Immature natural killer cell (primary cell): Measurements from ENCODE around the gene SSU72. TPM values are rescaled to one million over a fixed set of nuclear protein-coding genes. Genes with fewer than 3 reads are reported as not detected.
"Not testable (repeated sequence)": the region's sequence is repeated elsewhere in the genome, so short reads cannot be mapped to it uniquely, and the experiment has no call there.

Source experiments
- DNase-seq, 3 donors: peaks; one replicate each; pipeline ENCODE4 v3.0.0; 2022; ENCODE audit warnings: mixed read lengths in 1 of 3
- H3K27ac Mint-ChIP-seq, 6 donors: one replicate each; pipeline ENCODE4 v1.8.0; 2020; ENCODE audit warnings: mixed read lengths in 6 of 6, mild to moderate bottlenecking in 5 of 6, inconsistent platforms in 4 of 6, moderate library complexity in 3 of 6
- H3K27me3 Mint-ChIP-seq, 3 donors: one replicate each; pipeline ENCODE4 v1.8.0; 2020 to 2021; ENCODE audit warnings: low read depth in 3 of 3, mild to moderate bottlenecking in 3 of 3, mixed read lengths in 3 of 3, moderate library complexity in 3 of 3, inconsistent platforms in 1 of 3
- H3K36me3 Mint-ChIP-seq, 3 donors: one replicate each; pipeline ENCODE4 v1.8.0; 2020; ENCODE audit warnings: mixed read lengths in 3 of 3, inconsistent platforms in 2 of 3, mild to moderate bottlenecking in 2 of 3
- H3K4me1 Mint-ChIP-seq, 2 donors: one replicate each; pipeline ENCODE4 v1.8.0; 2020; ENCODE audit warnings: inconsistent platforms in 2 of 2, mild to moderate bottlenecking in 2 of 2, mixed read lengths in 2 of 2, moderate library complexity in 1 of 2
- H3K4me3 Mint-ChIP-seq, 5 donors: one replicate each; pipeline ENCODE4 v1.8.0; 2020; ENCODE audit warnings: mild to moderate bottlenecking in 5 of 5, mixed read lengths in 5 of 5, inconsistent platforms in 3 of 5, moderate library complexity in 3 of 5
- H3K9me3 Mint-ChIP-seq, 6 donors: one replicate each; pipeline ENCODE4 v1.8.0; 2020; ENCODE audit warnings: mild to moderate bottlenecking in 6 of 6, mixed read lengths in 6 of 6, inconsistent platforms in 4 of 6, moderate library complexity in 3 of 6
- polyA plus RNA-seq, 3 donors: library from polyadenylated mRNA; unstranded; fragments of 300-500 nt; fragmentation: Illumina TruSeq; gene quantifications; one replicate each; pipeline ENCODE4 v1.2.3, GENCODE V29; 2021

SSU72 gene
- polyA plus RNA-seq, 3 donors from 2014 or later, result 159 to 241 (median 160) TPM

DNA sequence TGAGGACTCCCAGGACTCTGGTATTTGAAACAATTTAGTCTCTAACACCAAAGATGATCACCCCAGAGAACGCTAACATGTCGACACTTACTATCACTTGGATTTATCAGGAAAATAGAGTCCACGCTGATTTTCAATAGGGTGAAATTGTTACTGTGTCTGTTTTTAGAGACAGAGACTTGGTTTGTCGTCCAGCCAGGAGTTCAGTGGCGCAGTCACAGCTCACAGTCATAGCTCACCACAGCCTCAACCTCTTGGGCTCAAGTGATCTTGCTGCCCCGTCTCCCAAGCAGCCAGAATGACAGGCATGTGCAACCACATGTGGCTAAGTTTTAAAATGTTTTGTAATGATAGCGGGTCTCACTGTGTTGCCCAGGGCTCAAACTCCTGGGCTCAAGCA, 5.3 kb downstream of the SSU72 start:
- H3K36me3 Mint-ChIP-seq, result peaks cover 4 to 12% (median 12%) of the 10 kb centered on the region in 3 donors
- peak overlapping the region in 1 of 5 donors; percentile 2 for H3K4me3 Mint-ChIP-seq
- peaks cover 58 to 63% of the 10 kb centered on the region in 2 donors for H3K4me1 Mint-ChIP-seq
- DNase-seq, result no peak
- peak overlapping the region; percentile 22 to 76 (median 63) for H3K27ac Mint-ChIP-seq
- H3K27me3 Mint-ChIP-seq, result peaks cover 8 to 19% (median 17%) of the 10 kb centered on the region in 3 donors
- H3K9me3 Mint-ChIP-seq, result no peaks in the 10 kb centered on the region

DNA sequence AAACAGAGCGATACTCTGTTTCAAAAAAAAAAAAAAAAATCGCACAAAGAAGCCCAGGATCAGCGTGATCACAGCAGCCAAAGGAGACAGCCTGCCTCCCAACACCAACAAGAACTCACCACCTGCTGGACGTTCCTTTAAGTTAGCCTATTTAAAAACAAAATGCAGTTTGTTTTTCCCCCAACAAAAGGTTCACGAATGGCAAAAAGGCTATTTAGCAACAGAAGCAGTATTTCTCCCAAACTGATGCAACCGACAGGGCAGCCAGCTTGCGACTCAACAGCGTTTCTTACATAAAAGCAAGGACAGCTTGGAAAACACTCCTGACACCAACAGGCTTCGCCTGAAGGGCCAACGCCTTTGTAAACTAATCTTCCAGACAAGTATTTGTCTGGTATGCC, 6.8 kb downstream of the SSU72 start:
- peaks cover 11 to 21% (median 17%) of the 10 kb centered on the region in 3 donors for H3K36me3 Mint-ChIP-seq
- no peak for DNase-seq
- peak overlapping the region in 4 of 6 donors; percentile 24 to 86 (median 59) for H3K27ac Mint-ChIP-seq
- no peaks in the 10 kb centered on the region for H3K9me3 Mint-ChIP-seq
- no peak overlapping the region for H3K4me3 Mint-ChIP-seq
- peaks cover 0 to 13% (median 11%) of the 10 kb centered on the region in 3 donors for H3K27me3 Mint-ChIP-seq
- peaks cover 57 to 61% of the 10 kb centered on the region in 2 donors for H3K4me1 Mint-ChIP-seq

GRCh38 chr1:1567152-1567875, 7.3 kb downstream of the SSU72 start:
- H3K4me1 Mint-ChIP-seq, result peaks cover 54 to 61% of the 10 kb centered on the region in 2 donors
- peaks cover 11 to 21% (median 17%) of the 10 kb centered on the region in 3 donors for H3K36me3 Mint-ChIP-seq
- H3K27me3 Mint-ChIP-seq, result peaks cover 0 to 13% (median 11%) of the 10 kb centered on the region in 3 donors
- peak overlapping the region in 3 of 5 donors; percentile 6 to 59 (median 41) for H3K4me3 Mint-ChIP-seq
- H3K27ac Mint-ChIP-seq, result peak overlapping the region; percentile 65 to 86 (median 78)
- H3K9me3 Mint-ChIP-seq, result no peaks in the 10 kb centered on the region
- DNase-seq, result no peak

GRCh38 chr1:1565340-1565739, 9.3 kb downstream of the SSU72 start:
- DNase-seq, result no peak
- no peaks in the 10 kb centered on the region for H3K9me3 Mint-ChIP-seq
- H3K4me3 Mint-ChIP-seq, result no peak overlapping the region
- peaks cover 0 to 16% (median 3%) of the 10 kb centered on the region in 3 donors for H3K27me3 Mint-ChIP-seq
- H3K27ac Mint-ChIP-seq, result peak overlapping the region in 1 of 6 donors; percentile 29
- peaks cover 11 to 22% (median 17%) of the 10 kb centered on the region in 3 donors for H3K36me3 Mint-ChIP-seq
- peaks cover 46 to 56% of the 10 kb centered on the region in 2 donors for H3K4me1 Mint-ChIP-seq

GRCh38 chr1:1564268-1564667, 10.4 kb downstream of the SSU72 start:
- peaks cover 37 to 45% of the 10 kb centered on the region in 2 donors for H3K4me1 Mint-ChIP-seq
- H3K27me3 Mint-ChIP-seq, result peaks cover 0 to 16% (median 0%) of the 10 kb centered on the region in 3 donors
- no peak for DNase-seq
- H3K27ac Mint-ChIP-seq, result peak overlapping the region in 1 of 6 donors; percentile 19
- H3K4me3 Mint-ChIP-seq, result no peak overlapping the region
- H3K36me3 Mint-ChIP-seq, result peaks cover 11 to 21% (median 17%) of the 10 kb centered on the region in 3 donors
- H3K9me3 Mint-ChIP-seq, result no peaks in the 10 kb centered on the region

GRCh38 chr1:1563688-1564087, 11.0 kb downstream of the SSU72 start:
- H3K27ac Mint-ChIP-seq, result no peak overlapping the region

DNA sequence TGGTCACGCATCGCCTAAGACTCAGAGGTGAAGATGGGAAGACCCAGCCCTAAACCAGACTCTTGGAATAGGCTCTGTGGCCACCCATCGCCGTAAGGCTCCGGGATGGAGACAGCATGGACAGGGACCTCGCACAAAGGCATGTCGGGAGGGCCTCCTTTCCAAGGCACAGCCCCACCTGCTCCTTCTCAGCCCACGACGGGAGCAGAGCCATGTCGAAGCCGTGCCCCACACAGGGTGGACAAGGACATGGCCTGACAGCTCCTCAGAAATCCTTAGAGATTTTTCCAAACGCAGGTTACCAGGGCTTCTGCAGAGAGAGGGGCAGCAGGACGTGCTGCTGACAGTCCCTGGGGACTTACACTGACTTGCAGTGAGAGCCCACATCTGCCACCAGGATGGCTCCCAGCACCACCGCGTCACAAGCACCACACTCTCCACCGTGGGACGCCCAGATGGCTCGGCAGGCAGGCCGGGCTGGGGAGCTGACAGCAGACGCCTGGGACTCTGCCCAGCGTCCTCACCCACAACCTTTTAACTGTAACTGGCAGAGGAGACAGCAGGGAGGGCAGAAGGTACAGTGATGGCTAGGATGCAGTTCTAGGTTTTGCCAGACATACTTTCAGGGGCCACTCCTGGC, 12.0 kb downstream of the SSU72 start:
- Mint-ChIP-seq H3K4me1 (peaks cover 37% of the 10 kb centered on the region in 2 donors), H3K4me3 (no peak overlapping the region), H3K36me3 (peaks cover 11 to 21% (median 17%) of the 10 kb centered on the region in 3 donors), H3K27ac (no peak overlapping the region), H3K9me3 (no peaks in the 10 kb centered on the region), H3K27me3 (peaks cover 0 to 16% (median 3%) of the 10 kb centered on the region in 3 donors)
- DNase-seq, result no peak

More at GRCh38 chr1:1563688-1564087, 11.0 kb downstream of the SSU72 start:
- peaks cover 11 to 21% (median 17%) of the 10 kb centered on the region in 3 donors for H3K36me3 Mint-ChIP-seq
- peaks cover 0 to 16% (median 3%) of the 10 kb centered on the region in 3 donors for H3K27me3 Mint-ChIP-seq
- no peaks in the 10 kb centered on the region for H3K9me3 Mint-ChIP-seq
- H3K4me1 Mint-ChIP-seq, result peaks cover 37 to 43% of the 10 kb centered on the region in 2 donors
- no peak overlapping the region for H3K4me3 Mint-ChIP-seq
- no peak for DNase-seq

DNA sequence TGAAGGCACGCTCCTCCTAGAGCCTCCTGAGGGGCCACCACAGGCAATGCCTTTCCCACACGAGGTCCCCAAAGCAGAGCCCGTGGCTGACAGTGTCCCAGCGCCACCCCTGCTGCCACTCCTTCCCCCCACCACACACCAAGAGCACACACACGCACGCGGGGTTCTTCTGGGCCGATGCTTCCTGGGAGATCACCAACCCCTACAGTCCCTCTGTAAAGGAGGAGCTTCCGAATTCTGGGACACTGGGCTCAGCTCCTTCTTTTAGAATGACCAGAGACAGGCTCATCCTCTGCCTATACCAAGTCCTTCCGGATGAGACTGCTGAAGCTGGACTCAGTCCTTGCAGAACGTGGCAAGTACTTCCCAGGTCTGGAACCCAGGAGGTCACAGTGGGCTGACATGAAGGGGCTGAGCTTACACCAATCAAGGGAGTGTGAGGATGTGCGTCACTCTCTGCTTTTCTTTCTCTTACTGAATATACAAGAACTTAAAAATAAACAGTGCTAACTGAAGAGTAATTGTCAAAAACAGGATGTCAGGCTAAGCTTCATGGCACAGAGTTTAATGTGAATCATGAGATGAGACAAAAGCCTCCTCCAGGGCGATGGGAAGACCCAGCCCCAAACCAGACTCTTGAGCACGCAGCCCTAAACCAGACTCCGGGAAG, 12.7 kb downstream of the SSU72 start:
- Mint-ChIP-seq H3K4me1 (peaks cover 29 to 30% of the 10 kb centered on the region in 2 donors), H3K27ac (peak overlapping the region in 2 of 6 donors; percentile 45 to 76), H3K9me3 (no peaks in the 10 kb centered on the region), H3K36me3 (peaks cover 11 to 21% (median 17%) of the 10 kb centered on the region in 3 donors), H3K27me3 (peaks cover 0 to 11% (median 3%) of the 10 kb centered on the region in 3 donors), H3K4me3 (no peak overlapping the region)
- no peak for DNase-seq

DNA sequence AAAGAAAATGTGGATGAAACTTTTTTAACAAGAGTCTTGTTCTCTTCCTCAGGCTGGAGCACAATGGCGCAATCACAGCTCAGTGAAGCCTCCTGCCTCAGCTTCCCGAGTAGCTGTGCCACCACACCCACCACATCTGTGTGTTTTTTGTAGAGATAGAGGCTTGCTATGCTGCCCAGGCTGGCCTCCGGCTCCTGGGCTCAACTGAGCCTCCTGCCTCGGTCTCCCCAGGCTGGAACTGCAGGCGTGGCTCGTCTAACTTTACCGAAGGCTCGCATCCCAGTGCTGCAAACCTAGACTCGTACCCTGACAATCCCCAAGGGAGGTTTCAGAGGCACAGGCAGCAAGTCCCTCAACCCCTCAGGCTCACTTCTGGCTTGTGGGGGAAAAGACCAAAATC, 14.5 kb downstream of the SSU72 start:
- Mint-ChIP-seq H3K36me3 (peaks cover 11 to 21% (median 14%) of the 10 kb centered on the region in 3 donors), H3K27ac (no peak overlapping the region)

GRCh38 chr1:1559066-1559465, 15.6 kb downstream of the SSU72 start:
- Mint-ChIP-seq H3K4me1 (peaks cover 8 to 10% of the 10 kb centered on the region in 2 donors), H3K36me3 (peaks cover 5 to 11% (median 5%) of the 10 kb centered on the region in 3 donors), H3K9me3 (no peaks in the 10 kb centered on the region), H3K27me3 (peaks cover 0 to 10% (median 3%) of the 10 kb centered on the region in 3 donors), H3K27ac (peak overlapping the region in 1 of 6 donors; percentile 55), H3K4me3 (no peak overlapping the region)
- DNase-seq, result no peak

More for the DNA sequence above, 14.5 kb downstream of the SSU72 start:
- no peak overlapping the region for H3K4me3 Mint-ChIP-seq
- H3K27me3 Mint-ChIP-seq, result peaks cover 0 to 11% (median 3%) of the 10 kb centered on the region in 3 donors
- H3K9me3 Mint-ChIP-seq, result no peaks in the 10 kb centered on the region
- peaks cover 17 to 21% of the 10 kb centered on the region in 2 donors for H3K4me1 Mint-ChIP-seq
- no peak for DNase-seq

DNA sequence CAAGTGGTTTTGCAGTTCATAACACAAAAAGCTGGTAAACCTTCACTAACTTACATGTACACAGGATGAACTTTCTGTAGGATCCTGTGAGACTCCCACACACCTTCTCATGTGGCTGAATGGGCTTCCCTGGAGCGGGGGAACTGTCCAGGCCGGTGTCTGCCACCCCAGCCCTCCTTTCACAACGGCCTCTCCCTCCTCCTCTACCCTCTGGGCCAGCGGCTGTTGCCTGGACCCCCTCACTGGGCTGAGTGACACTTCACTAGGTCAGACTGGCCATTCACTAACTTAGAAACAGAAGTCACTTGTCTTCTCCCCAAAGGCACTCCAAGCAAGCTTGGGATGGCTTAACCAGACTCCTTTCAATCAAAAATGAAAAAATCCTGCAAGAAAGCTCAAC, 16.1 kb downstream of the SSU72 start:
- no peak overlapping the region for H3K4me3 Mint-ChIP-seq
- peak overlapping the region in 3 of 6 donors; percentile 28 to 61 (median 55) for H3K27ac Mint-ChIP-seq
- peaks cover 5 to 7% of the 10 kb centered on the region in 2 donors for H3K4me1 Mint-ChIP-seq
- H3K9me3 Mint-ChIP-seq, result no peaks in the 10 kb centered on the region
- H3K27me3 Mint-ChIP-seq, result peaks cover 0 to 6% (median 3%) of the 10 kb centered on the region in 3 donors
- peaks cover 0 to 7% (median under 1%) of the 10 kb centered on the region in 3 donors for H3K36me3 Mint-ChIP-seq
- DNase-seq, result no peak

- H3K27me3 Mint-ChIP-seq, H3K4me1 Mint-ChIP-seq, H3K36me3 Mint-ChIP-seq, H3K27ac Mint-ChIP-seq, H3K9me3 Mint-ChIP-seq, H3K4me3 Mint-ChIP-seq, DNase-seq: not testable (repeated sequence)
Measured at GRCh38 chr1:1557688-1558087, 17.0 kb downstream of the SSU72 start.

DNA sequence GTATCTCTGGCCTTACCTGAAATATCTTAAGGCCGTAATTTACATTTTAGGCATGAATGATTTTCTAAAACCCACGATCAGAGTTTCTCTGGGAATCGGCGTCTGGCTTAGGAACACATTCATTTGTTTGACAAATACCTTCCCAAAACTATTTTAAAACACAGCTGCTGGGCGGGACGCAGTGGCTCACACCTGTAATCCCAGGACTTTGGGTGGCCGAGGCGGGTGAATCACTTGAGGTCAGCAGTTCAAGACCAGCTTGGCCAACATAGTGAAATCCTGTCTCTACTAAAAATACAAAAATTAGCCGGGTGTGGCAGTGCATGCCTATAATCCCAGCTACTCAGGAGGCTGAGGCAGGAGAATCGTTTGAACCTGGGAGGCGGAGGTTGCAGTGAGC, 17.7 kb downstream of the SSU72 start:
- H3K4me3 Mint-ChIP-seq, H3K27ac Mint-ChIP-seq, H3K4me1 Mint-ChIP-seq, DNase-seq, H3K36me3 Mint-ChIP-seq, H3K9me3 Mint-ChIP-seq, H3K27me3 Mint-ChIP-seq: not testable (repeated sequence)
